ENCODE results near the gene WDR59.

WDR59 gene

GRCh38 chr16:74942977-74943918 is 41.7 kb downstream of the WDR59 start:
- no peak overlapping the region for H3K4me3 ChIP-seq (ENCODE audit: low read depth, low read length)
- no peak for TF ChIP-seq CTCF (IDR thresholded peaks at IDR 0.05; ENCODE audit: insufficient read depth, low read depth, low read length, missing control alignments)
- no peak for DNase-seq (ENCODE audit: low read depth)

DNA sequence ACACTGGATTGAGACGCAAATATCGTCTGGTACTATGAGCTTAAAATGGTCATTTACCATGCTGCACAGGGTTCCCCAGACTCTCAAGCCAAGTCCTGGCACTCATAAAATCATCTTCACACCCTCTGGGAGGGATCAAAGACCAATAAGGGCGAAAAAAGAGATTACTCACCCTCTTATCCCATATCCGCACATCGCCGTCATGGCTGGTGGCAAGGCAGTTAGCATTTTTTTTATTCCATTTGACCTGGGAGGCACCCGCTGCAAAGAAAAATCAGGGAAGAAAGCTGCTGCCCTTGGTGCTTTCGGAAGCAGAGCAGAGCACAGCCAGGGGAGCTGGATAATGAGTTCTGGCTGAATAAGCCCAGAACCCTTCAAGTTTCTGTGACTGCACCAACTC is 42.4 kb downstream of the WDR59 start:
- TF ChIP-seq CTCF (IDR thresholded peaks at IDR 0.05; ENCODE audit: insufficient read depth, low read depth, low read length, missing control alignments), result no peak
- no peak for DNase-seq (ENCODE audit: low read depth)
- no peak overlapping the region for H3K4me3 ChIP-seq (ENCODE audit: low read depth, low read length)

DNA sequence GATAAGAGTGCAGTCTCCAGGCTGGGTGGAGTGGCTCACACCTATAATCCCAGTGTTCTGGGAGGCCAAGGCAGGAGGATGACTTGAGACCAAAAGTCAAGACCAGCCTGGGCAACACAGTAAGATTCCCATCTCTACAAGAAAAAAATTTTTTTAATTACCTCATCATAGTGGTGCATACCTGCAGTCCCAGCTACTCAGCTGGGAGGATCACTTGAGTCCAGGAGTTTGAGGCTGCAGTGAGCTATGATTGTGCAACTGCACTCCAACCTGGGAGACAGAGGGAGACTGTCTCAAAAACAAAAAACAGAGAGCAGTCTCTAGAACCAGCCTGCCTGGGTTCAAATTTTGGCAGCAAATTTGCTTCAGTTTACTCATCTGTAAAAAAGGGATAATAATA is 45.2 kb downstream of the WDR59 start:
- H3K4me3 ChIP-seq (ENCODE audit: low read depth, low read length), result no peak overlapping the region
- no peak for TF ChIP-seq CTCF (IDR thresholded peaks at IDR 0.05; ENCODE audit: insufficient read depth, low read depth, low read length, missing control alignments)
- no peak for DNase-seq (ENCODE audit: low read depth)

DNA sequence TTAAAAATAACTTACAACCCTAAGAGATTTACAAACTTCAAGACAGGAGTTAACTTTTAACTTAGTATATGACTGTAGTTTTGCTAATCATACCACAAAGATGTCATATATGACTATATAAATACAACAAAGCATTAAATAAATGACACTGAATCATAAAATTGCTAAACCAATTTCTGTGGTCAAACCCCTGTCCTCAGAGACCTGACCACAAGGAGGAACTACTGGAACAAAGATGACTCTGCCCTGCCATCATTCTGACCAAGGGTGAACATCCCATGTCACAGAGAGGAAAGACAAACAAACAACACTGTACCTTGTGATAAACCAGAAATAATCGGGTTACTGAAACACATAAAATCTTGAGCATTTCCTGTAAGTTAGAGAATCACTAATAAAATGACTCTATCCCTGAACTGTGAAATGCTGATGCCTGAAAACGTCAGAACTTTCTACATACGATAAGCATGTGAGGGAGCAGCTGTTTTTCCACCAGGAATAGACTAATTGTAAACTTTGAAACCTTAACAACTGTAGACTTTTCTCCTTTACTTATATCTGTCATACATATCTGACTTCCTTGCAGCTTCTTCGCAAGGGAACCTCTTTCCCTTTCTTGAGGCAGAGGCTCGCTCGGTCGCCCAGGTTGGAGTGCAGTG is 47.9 kb downstream of the WDR59 start:
- peak; percentile 66 for DNase-seq (ENCODE audit: low read depth)
- no peak for TF ChIP-seq CTCF (IDR thresholded peaks at IDR 0.05; ENCODE audit: insufficient read depth, low read depth, low read length, missing control alignments)
- no peak overlapping the region for H3K4me3 ChIP-seq (ENCODE audit: low read depth, low read length)

- peak; percentile 27 for DNase-seq (ENCODE audit: low read depth)
- no peak overlapping the region for H3K4me3 ChIP-seq (ENCODE audit: low read depth, low read length)
- no peak for TF ChIP-seq CTCF (IDR thresholded peaks at IDR 0.05; ENCODE audit: insufficient read depth, low read depth, low read length, missing control alignments)
These were observed 53.5 kb downstream of the WDR59 start for GRCh38 chr16:74931445-74931844.

DNA sequence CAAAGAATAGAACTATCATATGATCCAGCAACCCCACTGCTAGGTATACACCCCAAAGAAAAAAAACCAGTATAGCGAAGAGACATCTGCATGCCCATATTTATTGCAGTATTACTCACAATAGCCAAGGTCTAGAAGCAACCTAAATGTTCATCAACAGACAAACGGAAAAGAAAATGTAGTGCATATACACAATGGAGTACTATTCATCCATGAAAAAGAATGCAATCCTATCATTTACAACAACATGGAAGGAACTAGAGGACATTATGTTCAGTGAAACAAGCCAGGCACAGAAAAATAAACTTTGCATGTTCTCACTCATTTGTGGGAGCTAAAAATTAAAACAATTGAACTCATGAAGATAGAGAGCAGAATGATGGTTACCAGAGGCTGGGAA is 55.3 kb downstream of the WDR59 start:
- no peak for DNase-seq (ENCODE audit: low read depth)
- H3K4me3 ChIP-seq (ENCODE audit: low read depth, low read length), result no peak overlapping the region
- no peak for TF ChIP-seq CTCF (IDR thresholded peaks at IDR 0.05; ENCODE audit: insufficient read depth, low read depth, low read length, missing control alignments)
